ENCODE measurements around the gene IL22RA1. TPM values are rescaled to one million over a fixed set of nuclear protein-coding genes. Genes with fewer than 3 reads are reported as not detected.

Gene IL22RA1
- polyA plus RNA-seq, 2 donors, result 10.3 to 11.7 TPM

DNA sequence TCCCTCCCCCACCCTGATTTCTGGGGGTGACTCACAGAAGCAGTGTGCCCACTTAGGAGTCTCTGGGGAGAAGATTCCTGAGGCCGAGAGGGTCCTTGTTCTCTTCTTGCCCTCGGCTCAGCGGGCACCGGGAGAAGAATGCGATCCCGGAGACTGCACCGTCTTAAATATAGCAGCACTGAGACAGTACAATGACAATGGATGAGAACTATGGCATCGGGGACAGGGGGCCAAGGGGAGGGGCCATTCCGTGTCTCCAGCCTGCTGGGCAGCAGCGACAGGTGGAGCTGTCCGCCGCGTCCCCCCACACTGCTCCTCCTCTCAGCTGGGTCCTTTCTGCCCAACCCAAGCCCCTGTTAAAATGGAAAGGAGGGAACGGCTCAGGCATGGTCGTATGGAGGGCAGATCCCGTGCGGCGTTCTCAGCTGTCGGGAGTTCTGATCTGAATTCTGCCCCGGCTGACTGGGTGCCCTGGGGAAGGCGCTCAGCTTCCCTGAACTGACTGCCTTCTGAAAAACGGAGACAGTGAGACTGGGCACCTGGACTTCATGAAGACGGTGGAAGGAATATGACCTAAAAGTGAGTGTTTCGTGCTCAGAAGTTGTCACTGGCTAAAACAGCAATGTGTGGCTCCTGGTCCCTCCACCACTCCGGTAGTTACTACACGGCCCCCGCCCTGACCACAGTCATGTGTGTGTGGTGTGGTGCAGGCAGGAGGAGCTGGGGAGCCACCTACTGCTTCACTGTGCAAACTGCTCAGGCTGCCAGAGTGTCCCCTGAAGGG is 30.8 kb downstream of the IL22RA1 start, which contains the start of gene MYOM3:
TSS of gene MYOM3 (minus strand) at position 140 of the 784 bp plus-strand sequence. CDS start 3,499 bp downstream, outside the sequence.
- Histone ChIP-seq H3K27ac (ENCODE audit: low read depth in 2 of 2, low read length in 1 of 2) (peak within 1 kb of the TSS in 1 of 2 donors; percentile 56), H3K36me3 (ENCODE audit: control insufficient read depth in 2 of 2, insufficient read depth in 2 of 2, low read length in 1 of 2) (no peaks in the 10 kb centered on the region), H3K4me1 (ENCODE audit: control insufficient read depth in 2 of 2, insufficient read depth in 2 of 2, low read length in 1 of 2) (peaks cover 4 to 28% of the 10 kb centered on the region in 2 donors), H3K9me3 (ENCODE audit: control insufficient read depth in 2 of 2, insufficient read depth in 1 of 2, low read depth in 1 of 2, low read length in 1 of 2) (no peaks in the 10 kb centered on the region), H3K27me3 (ENCODE audit: control insufficient read depth in 1 of 2, insufficient read depth in 2 of 2, low read length in 2 of 2) (no peaks in the 10 kb centered on the region), H3K4me3 (ENCODE audit: low read depth in 1 of 2, low read length in 2 of 2) (no peak within 1 kb of the TSS)
- WGBS, 2 donors, result 32 to 44% methylated on average over 27 of the region's 27 CpGs

DNA sequence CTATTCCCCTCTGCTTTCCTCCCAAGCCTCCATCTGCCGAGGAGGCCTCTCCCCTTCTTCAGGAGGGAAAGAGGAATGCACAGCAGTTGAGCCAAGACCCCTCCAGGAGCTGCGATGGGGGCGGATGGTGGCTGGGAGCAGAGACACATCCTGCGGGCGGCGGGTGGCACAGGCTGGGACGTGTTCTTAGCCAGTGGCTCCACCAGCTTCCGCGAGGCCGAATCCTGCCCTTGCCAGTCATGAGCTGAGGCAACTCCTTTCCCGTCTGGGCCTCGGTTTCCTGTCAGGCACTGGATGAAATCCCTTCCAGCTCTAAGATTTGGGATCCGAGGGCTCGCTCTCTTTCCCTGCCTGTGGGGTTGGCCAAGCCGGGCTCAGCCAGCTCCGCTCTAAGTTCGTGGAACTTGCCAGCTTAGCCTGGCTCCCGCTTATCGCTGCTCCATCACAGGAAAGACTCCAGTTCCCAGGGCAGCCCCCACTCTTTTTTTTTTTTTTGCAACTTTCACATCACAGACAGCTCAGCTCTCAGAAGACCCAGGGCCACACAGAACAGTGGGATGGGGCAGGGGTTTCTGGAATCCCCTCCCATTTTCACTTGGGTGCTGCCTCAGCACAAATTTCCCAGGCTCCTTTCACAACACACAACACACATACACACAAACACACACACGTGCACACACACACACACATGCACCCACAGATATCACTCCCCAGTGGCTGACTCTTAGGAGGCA is 31.5 kb downstream of the IL22RA1 start:
- Histone ChIP-seq H3K4me3 (ENCODE audit: low read depth in 1 of 2, low read length in 2 of 2) (no peak overlapping the region), H3K4me1 (ENCODE audit: control insufficient read depth in 2 of 2, insufficient read depth in 2 of 2, low read length in 1 of 2) (peaks cover 4 to 28% of the 10 kb centered on the region in 2 donors), H3K36me3 (ENCODE audit: control insufficient read depth in 2 of 2, insufficient read depth in 2 of 2, low read length in 1 of 2) (no peaks in the 10 kb centered on the region), H3K27me3 (ENCODE audit: control insufficient read depth in 1 of 2, insufficient read depth in 2 of 2, low read length in 2 of 2) (no peaks in the 10 kb centered on the region), H3K9me3 (ENCODE audit: control insufficient read depth in 2 of 2, insufficient read depth in 1 of 2, low read depth in 1 of 2, low read length in 1 of 2) (no peaks in the 10 kb centered on the region), H3K27ac (ENCODE audit: low read depth in 2 of 2, low read length in 1 of 2) (peak overlapping the region in 1 of 2 donors; percentile 56)
- WGBS, 2 donors, result 44 to 59% methylated on average over 19 to 20 of the region's 20 CpGs

DNA sequence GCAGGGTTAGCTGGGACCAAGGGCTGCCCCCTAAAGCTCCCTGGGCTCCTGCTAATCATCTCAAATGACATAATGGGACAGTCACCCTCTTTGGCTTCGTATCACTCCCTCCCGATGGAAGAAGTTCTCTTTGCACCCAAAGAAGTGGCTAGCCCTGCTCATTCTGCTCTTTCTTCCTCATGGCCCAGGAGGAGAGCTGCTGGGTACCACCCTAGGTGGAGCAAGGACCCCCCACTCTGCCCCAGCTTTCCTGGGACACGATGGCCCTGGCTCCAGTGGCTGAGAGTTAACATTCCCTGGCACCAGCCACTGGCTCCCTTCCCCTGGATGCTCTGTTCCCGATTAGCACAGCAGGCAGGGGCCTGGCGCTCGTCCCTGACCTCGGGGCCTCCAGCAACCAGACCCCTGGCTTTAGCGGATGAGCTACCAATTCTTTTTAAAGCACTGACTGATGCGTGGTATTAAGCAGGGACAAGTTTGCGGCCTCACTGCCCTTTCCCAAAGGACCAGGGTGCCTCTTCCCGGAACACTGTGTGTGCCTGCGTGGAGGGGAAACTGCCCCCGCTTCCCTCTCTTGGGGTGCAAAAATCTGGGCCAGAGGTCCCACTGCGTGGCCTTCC is 32.2 kb downstream of the IL22RA1 start:
- 45 to 64% methylated on average over 14 of the region's 14 CpGs for WGBS, 2 donors
- peak overlapping the region in 1 of 2 donors; percentile 56 for H3K27ac ChIP-seq (ENCODE audit: low read depth in 2 of 2, low read length in 1 of 2)

DNA sequence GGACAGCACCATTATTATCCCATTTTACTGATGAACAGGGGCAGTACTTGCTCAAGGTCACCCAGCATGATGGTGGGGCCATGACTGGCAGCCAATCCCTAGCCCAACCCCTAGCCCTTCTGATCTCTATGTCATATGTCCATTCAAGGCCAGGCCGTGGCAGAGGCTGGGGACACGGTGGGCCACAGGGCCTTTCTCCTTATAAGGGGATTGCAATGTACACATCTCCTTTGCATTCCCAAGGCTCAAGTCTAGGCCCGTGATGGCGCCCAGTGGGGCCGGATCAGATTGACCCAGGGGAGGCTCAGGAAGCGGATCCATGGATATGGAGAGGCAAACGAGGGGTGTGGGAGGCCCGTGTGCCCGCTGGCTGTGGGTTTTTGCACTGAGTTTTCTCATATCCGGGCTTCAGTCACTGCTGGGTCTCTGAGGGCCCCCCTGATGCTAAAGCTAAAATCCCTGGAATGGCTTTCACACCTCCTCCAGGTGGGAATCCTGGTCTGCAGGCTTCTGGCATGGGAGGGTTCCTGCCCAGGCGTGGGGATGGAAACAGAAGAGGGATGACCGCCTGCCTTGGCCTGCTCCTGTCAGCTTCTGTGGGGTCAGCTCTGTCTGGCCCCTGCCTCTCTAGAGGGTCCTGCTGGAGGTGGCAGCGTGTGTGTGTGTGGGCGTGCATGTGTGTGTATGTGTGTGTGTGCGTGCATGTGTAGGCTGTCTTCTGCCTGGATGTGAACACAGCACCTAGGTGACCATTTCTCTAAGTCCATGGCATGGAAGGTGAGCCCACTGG is 33.1 kb downstream of the IL22RA1 start:
- peaks cover 4 to 28% of the 10 kb centered on the region in 2 donors for H3K4me1 ChIP-seq (ENCODE audit: control insufficient read depth in 2 of 2, insufficient read depth in 2 of 2, low read length in 1 of 2)
- no peaks in the 10 kb centered on the region for H3K9me3 ChIP-seq (ENCODE audit: control insufficient read depth in 2 of 2, insufficient read depth in 1 of 2, low read depth in 1 of 2, low read length in 1 of 2)
- no peaks in the 10 kb centered on the region for H3K36me3 ChIP-seq (ENCODE audit: control insufficient read depth in 2 of 2, insufficient read depth in 2 of 2, low read length in 1 of 2)
- WGBS, 2 donors, result 88 to 90% methylated on average over 15 of the region's 15 CpGs
- H3K4me3 ChIP-seq (ENCODE audit: low read depth in 1 of 2, low read length in 2 of 2), result no peak overlapping the region
- H3K27me3 ChIP-seq (ENCODE audit: control insufficient read depth in 1 of 2, insufficient read depth in 2 of 2, low read length in 2 of 2), result no peaks in the 10 kb centered on the region
- no peak overlapping the region for H3K27ac ChIP-seq (ENCODE audit: low read depth in 2 of 2, low read length in 1 of 2)

More for the DNA sequence above, 32.2 kb downstream of the IL22RA1 start:
- H3K4me3 ChIP-seq (ENCODE audit: low read depth in 1 of 2, low read length in 2 of 2), result no peak overlapping the region
- H3K27me3 ChIP-seq (ENCODE audit: control insufficient read depth in 1 of 2, insufficient read depth in 2 of 2, low read length in 2 of 2), result no peaks in the 10 kb centered on the region
- peaks cover 4 to 28% of the 10 kb centered on the region in 2 donors for H3K4me1 ChIP-seq (ENCODE audit: control insufficient read depth in 2 of 2, insufficient read depth in 2 of 2, low read length in 1 of 2)
- H3K36me3 ChIP-seq (ENCODE audit: control insufficient read depth in 2 of 2, insufficient read depth in 2 of 2, low read length in 1 of 2), result no peaks in the 10 kb centered on the region
- H3K9me3 ChIP-seq (ENCODE audit: control insufficient read depth in 2 of 2, insufficient read depth in 1 of 2, low read depth in 1 of 2, low read length in 1 of 2), result no peaks in the 10 kb centered on the region

DNA sequence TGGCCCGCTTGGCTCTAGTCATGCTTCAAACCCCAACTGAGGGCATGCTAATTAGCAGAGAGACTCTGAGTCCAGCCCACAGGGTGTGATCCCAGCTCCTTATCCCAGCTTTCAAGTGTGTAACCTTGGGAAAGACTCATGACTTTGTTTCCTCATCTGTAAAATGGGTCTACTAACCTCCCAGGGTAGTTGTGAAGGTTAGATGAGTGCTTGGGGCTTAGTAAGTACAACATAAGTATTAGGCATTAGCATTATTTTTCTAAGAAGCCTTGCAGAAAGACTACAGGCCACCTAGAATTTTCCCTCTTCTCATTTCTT is 33.8 kb downstream of the IL22RA1 start:
- WGBS, 2 donors, result 47 to 64% methylated on average over 1 of the region's 1 CpG
- peaks cover 4 to 28% of the 10 kb centered on the region in 2 donors for H3K4me1 ChIP-seq (ENCODE audit: control insufficient read depth in 2 of 2, insufficient read depth in 2 of 2, low read length in 1 of 2)
- H3K4me3 ChIP-seq (ENCODE audit: low read depth in 1 of 2, low read length in 2 of 2), result no peak overlapping the region
- H3K36me3 ChIP-seq (ENCODE audit: control insufficient read depth in 2 of 2, insufficient read depth in 2 of 2, low read length in 1 of 2), result no peaks in the 10 kb centered on the region
- H3K27ac ChIP-seq (ENCODE audit: low read depth in 2 of 2, low read length in 1 of 2), result peak overlapping the region in 1 of 2 donors; percentile 81
- H3K27me3 ChIP-seq (ENCODE audit: control insufficient read depth in 1 of 2, insufficient read depth in 2 of 2, low read length in 2 of 2), result no peaks in the 10 kb centered on the region
- H3K9me3 ChIP-seq (ENCODE audit: control insufficient read depth in 2 of 2, insufficient read depth in 1 of 2, low read depth in 1 of 2, low read length in 1 of 2), result no peaks in the 10 kb centered on the region

DNA sequence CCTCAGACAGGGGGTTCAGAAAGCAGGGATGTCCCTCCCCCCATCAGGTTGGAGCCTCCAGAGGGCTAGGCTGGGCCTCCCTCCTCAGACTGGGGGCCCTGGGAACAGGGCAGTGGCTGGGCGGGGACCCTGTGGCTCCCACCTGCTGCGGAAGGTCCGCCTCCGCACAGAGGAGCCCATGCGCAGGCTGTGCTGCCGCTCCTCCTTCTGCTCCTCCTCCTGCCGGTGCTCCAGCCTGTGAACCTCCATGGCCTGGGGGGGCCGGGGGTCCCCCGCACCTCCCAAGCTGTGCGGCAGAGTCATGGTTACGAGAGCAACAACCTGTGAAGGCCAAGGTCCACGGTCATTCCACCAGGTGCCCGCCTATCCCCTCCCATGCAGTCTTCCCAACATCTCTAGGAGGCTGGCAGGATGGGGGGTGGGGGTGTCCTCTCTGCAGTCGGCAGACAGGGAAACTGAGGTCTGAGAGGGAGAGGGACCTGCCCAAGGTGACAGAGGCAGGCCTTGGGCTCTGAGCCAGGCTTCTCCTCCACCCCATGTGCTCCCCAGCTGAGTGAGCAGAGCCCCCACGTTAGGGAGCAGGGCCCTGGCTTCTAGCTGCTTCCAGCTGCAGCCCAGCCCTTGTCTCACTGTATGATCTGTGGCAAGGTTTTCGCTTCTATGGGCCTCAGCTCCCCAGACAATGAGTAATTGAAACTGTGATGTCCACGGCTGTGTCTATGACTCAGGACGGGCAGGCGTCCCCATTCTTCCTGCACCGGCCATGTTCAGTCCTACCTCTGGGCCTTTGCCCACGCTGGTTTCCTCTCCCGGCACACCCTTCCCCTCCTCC is 34.4 kb downstream of the IL22RA1 start:
- no peak overlapping the region for H3K4me3 ChIP-seq (ENCODE audit: low read depth in 1 of 2, low read length in 2 of 2)
- H3K27me3 ChIP-seq (ENCODE audit: control insufficient read depth in 1 of 2, insufficient read depth in 2 of 2, low read length in 2 of 2), result no peaks in the 10 kb centered on the region
- peak overlapping the region; percentile 40 to 81 for H3K27ac ChIP-seq (ENCODE audit: low read depth in 2 of 2, low read length in 1 of 2)
- H3K36me3 ChIP-seq (ENCODE audit: control insufficient read depth in 2 of 2, insufficient read depth in 2 of 2, low read length in 1 of 2), result no peaks in the 10 kb centered on the region
- 66 to 71% methylated on average over 22 of the region's 22 CpGs for WGBS, 2 donors
- no peaks in the 10 kb centered on the region for H3K9me3 ChIP-seq (ENCODE audit: control insufficient read depth in 2 of 2, insufficient read depth in 1 of 2, low read depth in 1 of 2, low read length in 1 of 2)
- peaks cover 4 to 28% of the 10 kb centered on the region in 2 donors for H3K4me1 ChIP-seq (ENCODE audit: control insufficient read depth in 2 of 2, insufficient read depth in 2 of 2, low read length in 1 of 2)

DNA sequence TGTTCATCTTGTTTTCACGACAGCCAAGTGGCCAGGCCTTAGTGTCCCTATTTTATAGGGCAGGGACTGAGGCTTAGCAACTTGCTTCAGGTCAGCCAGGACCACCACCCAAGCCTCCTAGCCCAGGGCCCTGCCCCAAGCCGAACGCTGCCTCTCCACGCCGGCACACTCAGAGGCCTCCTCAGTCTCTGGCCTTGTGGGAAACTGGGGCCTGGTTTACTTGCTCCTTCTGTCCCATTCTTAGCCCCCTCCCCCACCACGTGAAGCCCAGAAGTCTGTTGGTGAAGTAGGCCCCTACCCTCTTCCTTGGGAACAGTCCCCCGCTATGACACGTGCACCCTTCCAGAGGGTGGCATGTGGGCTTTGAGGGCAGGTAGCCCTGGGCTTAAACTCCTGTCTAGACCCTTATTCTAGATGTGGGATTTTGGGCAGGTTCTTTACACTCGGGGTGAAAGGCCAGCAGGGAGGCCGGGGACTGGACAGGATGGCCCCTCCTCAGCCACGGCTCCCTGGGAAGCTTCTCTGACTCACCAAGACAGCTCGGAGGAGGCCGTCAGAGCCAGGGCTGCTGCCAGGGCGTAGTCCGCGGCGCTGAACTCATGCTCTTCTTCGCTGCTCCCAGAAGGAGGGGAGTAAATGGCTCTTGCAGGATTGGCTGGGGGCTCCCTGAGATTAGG is 35.3 kb downstream of the IL22RA1 start:
- Histone ChIP-seq H3K27me3 (ENCODE audit: control insufficient read depth in 1 of 2, insufficient read depth in 2 of 2, low read length in 2 of 2) (no peaks in the 10 kb centered on the region), H3K27ac (ENCODE audit: low read depth in 2 of 2, low read length in 1 of 2) (no peak overlapping the region), H3K4me1 (ENCODE audit: control insufficient read depth in 2 of 2, insufficient read depth in 2 of 2, low read length in 1 of 2) (peaks cover 4 to 28% of the 10 kb centered on the region in 2 donors), H3K4me3 (ENCODE audit: low read depth in 1 of 2, low read length in 2 of 2) (no peak overlapping the region), H3K9me3 (ENCODE audit: control insufficient read depth in 2 of 2, insufficient read depth in 1 of 2, low read depth in 1 of 2, low read length in 1 of 2) (no peaks in the 10 kb centered on the region), H3K36me3 (ENCODE audit: control insufficient read depth in 2 of 2, insufficient read depth in 2 of 2, low read length in 1 of 2) (no peaks in the 10 kb centered on the region)
- WGBS, 2 donors, result 73 to 74% methylated on average over 18 of the region's 18 CpGs

DNA sequence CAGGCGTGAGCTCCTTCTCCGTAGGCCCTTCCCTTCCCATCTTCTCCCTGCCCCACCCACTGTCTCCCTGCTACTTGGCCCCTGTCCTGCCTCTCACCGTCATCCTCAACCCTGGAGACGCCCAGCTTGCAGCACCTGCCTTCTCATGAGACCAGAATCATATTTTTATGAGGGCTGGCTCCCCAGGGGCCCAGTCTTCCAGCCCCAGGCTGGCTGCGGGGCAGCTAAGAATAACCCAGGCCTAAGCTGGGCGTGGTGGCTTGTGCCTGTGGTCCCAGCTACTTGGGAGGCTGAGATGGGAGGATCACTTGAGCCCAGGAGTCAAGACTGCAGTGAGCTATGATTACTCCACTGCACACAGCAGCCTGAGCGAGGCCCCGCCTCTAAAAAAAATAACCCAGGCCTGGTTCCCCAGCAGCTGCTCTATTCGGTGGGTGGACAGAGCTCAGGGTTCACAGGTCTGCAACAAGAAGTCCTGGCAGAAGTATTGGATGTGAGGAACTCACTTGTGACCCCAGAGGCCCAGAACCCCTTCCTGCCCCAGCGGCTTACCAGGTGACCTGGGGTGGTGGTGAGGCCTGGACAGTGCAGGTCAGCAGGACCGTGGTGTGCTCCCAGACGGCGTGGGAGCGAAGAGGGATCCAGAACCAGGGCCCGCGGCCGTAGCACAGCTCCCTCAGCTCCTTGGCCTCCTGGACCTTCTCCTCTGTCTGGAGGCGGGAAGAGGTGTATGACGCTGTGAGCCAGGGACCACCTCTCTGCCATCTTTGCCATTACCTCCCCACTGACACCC is 37.4 kb downstream of the IL22RA1 start:
- Histone ChIP-seq H3K4me3 (ENCODE audit: low read depth in 1 of 2, low read length in 2 of 2) (no peak overlapping the region), H3K9me3 (ENCODE audit: control insufficient read depth in 2 of 2, insufficient read depth in 1 of 2, low read depth in 1 of 2, low read length in 1 of 2) (no peaks in the 10 kb centered on the region), H3K27ac (ENCODE audit: low read depth in 2 of 2, low read length in 1 of 2) (no peak overlapping the region), H3K4me1 (ENCODE audit: control insufficient read depth in 2 of 2, insufficient read depth in 2 of 2, low read length in 1 of 2) (peaks cover 0 to 11% of the 10 kb centered on the region in 2 donors), H3K27me3 (ENCODE audit: control insufficient read depth in 1 of 2, insufficient read depth in 2 of 2, low read length in 2 of 2) (no peaks in the 10 kb centered on the region), H3K36me3 (ENCODE audit: control insufficient read depth in 2 of 2, insufficient read depth in 2 of 2, low read length in 1 of 2) (no peaks in the 10 kb centered on the region)
- WGBS, 2 donors, result 83 to 85% methylated on average over 19 of the region's 19 CpGs
